Fibroblast of skin of back (primary cell): Measurements from ENCODE around the gene METTL23.

Experiments used
- DNase-seq: peaks from one replicate; pipeline ENCODE4 v3.0.0-alpha.2; 2013

METTL23 gene

GRCh38 chr17:76775021-76775600 lies 48.5 kb downstream of the METTL23 start:
- DNase-seq: no peak

- no peak for DNase-seq
Measured at GRCh38 chr17:76781056-76781982, 54.7 kb downstream of the METTL23 start.

DNA sequence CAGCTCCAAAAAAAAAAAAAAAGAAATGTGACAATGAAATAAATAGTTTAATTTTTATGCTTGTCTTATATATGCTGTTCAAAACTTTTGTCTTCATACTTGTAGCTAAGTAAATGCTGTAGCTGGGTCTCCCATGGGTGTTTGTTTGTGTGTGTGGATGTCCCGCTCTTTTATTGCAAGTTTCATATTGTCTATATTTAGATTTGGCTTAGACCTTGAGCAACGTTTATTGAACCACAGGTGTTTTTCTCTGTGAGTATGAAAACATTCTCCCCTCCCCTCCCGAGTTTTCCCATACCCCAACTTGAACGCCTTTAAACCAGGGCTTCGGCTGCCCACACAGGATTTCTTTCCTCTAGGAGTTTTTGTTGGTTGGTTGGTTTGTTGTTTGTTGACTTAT lies 56.5 kb downstream of the METTL23 start:
- DNase-seq: no peak
